ENCODE data around the gene EYA4. TPM values are rescaled to one million over a fixed set of nuclear protein-coding genes. Genes with fewer than 3 reads are reported as not detected.

EYA4 gene
- total RNA-seq, 1 donor from 2014 or later = 15.4 TPM

DNA sequence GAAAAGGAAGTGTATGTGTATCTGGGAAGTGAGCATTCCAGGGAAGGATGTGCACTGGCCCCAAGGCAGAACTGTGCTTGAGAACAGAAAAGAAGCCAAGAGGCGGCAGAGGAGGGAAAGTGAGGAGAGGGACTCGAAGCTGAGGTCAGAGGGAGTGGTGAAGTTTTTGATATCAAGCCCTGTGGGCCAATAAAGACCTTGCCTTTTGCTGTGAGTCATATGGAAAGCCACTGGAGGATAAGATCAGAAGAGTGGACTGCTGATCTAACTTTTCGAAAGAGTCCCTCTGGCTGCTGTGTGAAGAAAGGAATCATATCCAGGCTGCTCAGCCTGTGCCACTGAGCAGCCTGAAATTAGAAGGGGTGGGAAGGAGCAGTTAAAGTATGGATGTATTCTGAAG, 99.4 kb downstream of the EYA4 start:
- H3K27ac ChIP-seq (replicated peaks) = no peak overlapping the region
- H3K9me3 ChIP-seq (replicated peaks) = no peaks in the 10 kb centered on the region
- intact Hi-C loops (cut with micrococcal nuclease) = no loop called here
- no peak overlapping the region for H3K4me3 ChIP-seq
- TF ChIP-seq, protein P1, sequence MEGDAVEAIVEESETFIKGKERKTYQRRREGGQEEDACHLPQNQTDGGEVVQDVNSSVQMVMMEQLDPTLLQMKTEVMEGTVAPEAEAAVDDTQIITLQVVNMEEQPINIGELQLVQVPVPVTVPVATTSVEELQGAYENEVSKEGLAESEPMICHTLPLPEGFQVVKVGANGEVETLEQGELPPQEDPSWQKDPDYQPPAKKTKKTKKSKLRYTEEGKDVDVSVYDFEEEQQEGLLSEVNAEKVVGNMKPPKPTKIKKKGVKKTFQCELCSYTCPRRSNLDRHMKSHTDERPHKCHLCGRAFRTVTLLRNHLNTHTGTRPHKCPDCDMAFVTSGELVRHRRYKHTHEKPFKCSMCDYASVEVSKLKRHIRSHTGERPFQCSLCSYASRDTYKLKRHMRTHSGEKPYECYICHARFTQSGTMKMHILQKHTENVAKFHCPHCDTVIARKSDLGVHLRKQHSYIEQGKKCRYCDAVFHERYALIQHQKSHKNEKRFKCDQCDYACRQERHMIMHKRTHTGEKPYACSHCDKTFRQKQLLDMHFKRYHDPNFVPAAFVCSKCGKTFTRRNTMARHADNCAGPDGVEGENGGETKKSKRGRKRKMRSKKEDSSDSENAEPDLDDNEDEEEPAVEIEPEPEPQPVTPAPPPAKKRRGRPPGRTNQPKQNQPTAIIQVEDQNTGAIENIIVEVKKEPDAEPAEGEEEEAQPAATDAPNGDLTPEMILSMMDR (IDR thresholded peaks at IDR 0.05; ENCODE audit: borderline replicate concordance) = no peak
- no peaks in the 10 kb centered on the region for H3K36me3 ChIP-seq
- no peak for DNase-seq
- H3K27me3 ChIP-seq (ENCODE audit: low read depth) = no peaks in the 10 kb centered on the region
- H3K4me1 ChIP-seq = peaks cover 8% of the 10 kb centered on the region

- no peak overlapping the region for H3K27ac ChIP-seq (replicated peaks)
- H3K9me3 ChIP-seq (replicated peaks) = no peaks in the 10 kb centered on the region
- TF ChIP-seq, protein P1 (IDR thresholded peaks at IDR 0.05; ENCODE audit: borderline replicate concordance) = no peak
- intact Hi-C loops (cut with micrococcal nuclease) = no loop called here
- H3K36me3 ChIP-seq = no peaks in the 10 kb centered on the region
- DNase-seq = no peak
- no peak overlapping the region for H3K4me3 ChIP-seq
- peaks cover 8% of the 10 kb centered on the region for H3K4me1 ChIP-seq
- no peaks in the 10 kb centered on the region for H3K27me3 ChIP-seq (ENCODE audit: low read depth)
Measured at GRCh38 chr6:133341607-133342158, 100.5 kb downstream of the EYA4 start.

DNA sequence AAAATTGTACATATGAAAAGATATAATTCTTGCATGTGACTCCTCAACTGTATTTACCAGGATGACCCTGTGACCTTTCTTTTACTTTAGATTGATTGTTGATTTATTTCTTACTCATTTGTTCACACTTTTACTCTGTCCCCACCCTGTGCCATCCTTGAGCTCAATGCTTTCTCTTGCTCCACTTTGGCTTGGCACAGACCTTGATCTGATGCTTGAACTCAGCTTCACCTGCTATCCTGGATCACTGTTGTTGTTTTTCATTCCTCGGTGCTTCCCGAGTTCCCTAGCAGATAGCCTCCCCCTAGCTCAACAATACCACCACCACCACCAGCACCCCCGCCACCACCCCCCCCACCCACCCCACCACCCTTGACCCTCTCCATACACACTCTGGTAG, 102.1 kb downstream of the EYA4 start:
- peaks cover 8% of the 10 kb centered on the region for H3K4me1 ChIP-seq
- no peak overlapping the region for H3K27ac ChIP-seq (replicated peaks)
- no peaks in the 10 kb centered on the region for H3K9me3 ChIP-seq (replicated peaks)
- no peak overlapping the region for H3K4me3 ChIP-seq
- intact Hi-C loops (cut with micrococcal nuclease) = no loop called here
- no peak for DNase-seq
- no peaks in the 10 kb centered on the region for H3K27me3 ChIP-seq (ENCODE audit: low read depth)
- TF ChIP-seq, protein P1 (IDR thresholded peaks at IDR 0.05; ENCODE audit: borderline replicate concordance) = no peak
- no peaks in the 10 kb centered on the region for H3K36me3 ChIP-seq

- no peaks in the 10 kb centered on the region for H3K9me3 ChIP-seq (replicated peaks)
Measured at GRCh38 chr6:133348846-133349245, 107.7 kb downstream of the EYA4 start.

DNA sequence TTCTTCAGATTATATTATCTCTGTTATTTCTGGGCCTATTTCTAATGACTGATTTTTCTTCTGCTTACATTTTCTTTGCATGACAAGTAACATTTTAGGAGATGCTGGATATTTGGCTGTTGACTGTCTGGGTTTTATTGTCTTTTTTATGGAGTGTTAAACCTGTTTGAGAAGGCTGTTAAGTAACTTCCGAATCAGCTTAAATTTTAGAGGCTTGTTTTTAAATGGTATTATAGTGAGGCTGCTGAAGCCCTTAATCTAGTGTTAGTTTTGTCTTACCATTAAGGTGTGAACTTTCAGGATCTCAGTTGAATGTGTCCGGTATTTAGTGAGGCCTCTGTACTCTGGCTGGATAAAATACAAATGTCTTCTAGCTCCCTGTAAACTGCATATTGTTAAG, 109.8 kb downstream of the EYA4 start:
- Histone ChIP-seq H3K4me3 (no peak overlapping the region), H3K36me3 (no peaks in the 10 kb centered on the region), H3K4me1 (peaks cover 19% of the 10 kb centered on the region), H3K27ac (replicated peaks) (no peak overlapping the region), H3K27me3 (ENCODE audit: low read depth) (no peaks in the 10 kb centered on the region), H3K9me3 (replicated peaks) (no peaks in the 10 kb centered on the region)
- DNase-seq = no peak
- TF ChIP-seq, protein P1 (IDR thresholded peaks at IDR 0.05; ENCODE audit: borderline replicate concordance) = no peak
- intact Hi-C loops (cut with micrococcal nuclease) = no loop called here

More at GRCh38 chr6:133348846-133349245, 107.7 kb downstream of the EYA4 start:
- peaks cover 19% of the 10 kb centered on the region for H3K4me1 ChIP-seq
- intact Hi-C loops (cut with micrococcal nuclease) = no loop called here
- H3K36me3 ChIP-seq = no peaks in the 10 kb centered on the region
- TF ChIP-seq, protein P1 (IDR thresholded peaks at IDR 0.05; ENCODE audit: borderline replicate concordance) = no peak
- no peak overlapping the region for H3K4me3 ChIP-seq
- DNase-seq = no peak
- H3K27me3 ChIP-seq (ENCODE audit: low read depth) = no peaks in the 10 kb centered on the region
- no peak overlapping the region for H3K27ac ChIP-seq (replicated peaks)

Data from left ventricle myocardium inferior (tissue), 1 donor.